Liver (tissue), 9 donors: ENCODE results near the gene SEL1L2. TPM values are rescaled to one million over a fixed set of nuclear protein-coding genes. Genes with fewer than 3 reads are reported as not detected.

Experiments used
- DNase-seq: peaks from one replicate; pipeline ENCODE4 v3.0.0-alpha.2; 2017; ENCODE audit warnings: low spot score
- H3K27ac ChIP-seq, 2 donors: one replicate each; pipeline ENCODE4 v1.7.0; 2013; ENCODE audit warnings: inconsistent platforms in 2 of 2, low read length in 2 of 2, control low read depth in 1 of 2, low read depth in 1 of 2, mild to moderate bottlenecking in 1 of 2
- H3K27me3 ChIP-seq, 4 donors: one replicate each; pipeline versions ENCODE4 v1.6.1 to v1.7.0; 2013; ENCODE audit warnings: low read length in 3 of 4, inconsistent platforms in 1 of 4, mild to moderate bottlenecking in 1 of 4, moderate library complexity in 1 of 4; ENCODE audit not compliant: control insufficient read depth in 4 of 4, insufficient read depth in 4 of 4
- H3K36me3 ChIP-seq, 4 donors: one replicate each; pipeline versions ENCODE4 v1.6.1 to v1.7.0; 2013; ENCODE audit warnings: low read length in 3 of 4, mild to moderate bottlenecking in 3 of 4, low read depth in 1 of 4, moderate library complexity in 1 of 4; ENCODE audit not compliant: control insufficient read depth in 4 of 4, insufficient read depth in 3 of 4
- H3K4me1 ChIP-seq, 4 donors: one replicate each; pipeline versions ENCODE4 v1.6.1 to v1.7.0; 2013; ENCODE audit warnings: low read length in 3 of 4, mild to moderate bottlenecking in 3 of 4, moderate library complexity in 1 of 4; ENCODE audit not compliant: control insufficient read depth in 4 of 4, insufficient read depth in 4 of 4
- H3K4me3 ChIP-seq, 3 donors: one replicate each; pipeline versions ENCODE4 v1.6.1 to v1.7.0; 2013; ENCODE audit warnings: low read length in 3 of 3, control low read depth in 1 of 3, low read depth in 1 of 3, mild to moderate bottlenecking in 1 of 3
- H3K9ac ChIP-seq, 2 donors: one replicate each; pipeline ENCODE4 v1.7.0; 2013; ENCODE audit warnings: low read length in 2 of 2, mild to moderate bottlenecking in 2 of 2, moderate library complexity in 2 of 2, control low read depth in 1 of 2, low read depth in 1 of 2
- H3K9me3 ChIP-seq, 4 donors: one replicate each; pipeline versions ENCODE4 v1.6.1 to v1.7.0; 2013; ENCODE audit warnings: low read length in 3 of 4; ENCODE audit not compliant: control insufficient read depth in 4 of 4
- CTCF ChIP-seq: fragments of 150-350 bp; IDR thresholded peaks from 2 replicates; pipeline ENCODE4 v1.5.1; 2017; ENCODE audit warnings: improper control_type of control experiment, low read depth, low read length; ENCODE audit not compliant: missing input control
- EGR1 ChIP-seq, 2 donors: IDR thresholded peaks; 2 replicates each; pipeline ENCODE4 v1.6.1; 2016 to 2018; ENCODE audit warnings: antibody characterized with exemption in 2 of 2, low read depth in 2 of 2
- HNF4A ChIP-seq, 2 donors: conservative IDR thresholded peaks; 2 replicates each; pipeline ENCODE4 v1.6.1; 2016; ENCODE audit warnings: antibody characterized with exemption in 2 of 2, mild to moderate bottlenecking in 2 of 2
- HNF4G ChIP-seq: IDR thresholded peaks from 2 replicates; pipeline ENCODE4 v1.6.1; 2016; ENCODE audit warnings: antibody characterized with exemption
- JUND ChIP-seq, 2 donors: IDR thresholded peaks; 2 replicates each; pipeline ENCODE4 v1.6.1; 2016; ENCODE audit warnings: antibody characterized with exemption in 2 of 2
- RAD21 ChIP-seq, 2 donors: IDR thresholded peaks; 2 replicates each; pipeline ENCODE4 v1.6.1; 2016; ENCODE audit warnings: antibody characterized with exemption in 2 of 2, mild to moderate bottlenecking in 2 of 2
- REST ChIP-seq: IDR thresholded peaks from 2 replicates; pipeline ENCODE4 v1.6.1; 2016; ENCODE audit warnings: antibody characterized with exemption, mild to moderate bottlenecking
- RXRA ChIP-seq, 2 donors: IDR thresholded peaks; 2 replicates each; pipeline ENCODE4 v1.6.1; 2017 to 2018; ENCODE audit warnings: antibody characterized with exemption in 2 of 2, mild to moderate bottlenecking in 1 of 2
- SP1 ChIP-seq: IDR thresholded peaks from 2 replicates; pipeline ENCODE4 v1.6.1; 2018; ENCODE audit warnings: antibody characterized with exemption, mild to moderate bottlenecking
- YY1 ChIP-seq: IDR thresholded peaks from 2 replicates; pipeline ENCODE4 v1.6.1; 2016; ENCODE audit warnings: antibody characterized with exemption, mild to moderate bottlenecking
- ZBTB33 ChIP-seq: IDR thresholded peaks from 2 replicates; pipeline ENCODE4 v1.6.1; 2016; ENCODE audit warnings: antibody characterized with exemption
- WGBS: extraction: QIAGEN DNeasy Blood & Tissue Kit; methylation state at CpG from one replicate; pipeline ENCODE4 v1.1.7; 2013; 5-methylcytosine and 5-hydroxymethylcytosine counted together
- polyA plus RNA-seq, 2 donors: library from polyadenylated mRNA; stranded (reverse) in 1 of 2; unstranded in 1 of 2; fragments of 200-250 nt in 1 of 2; fragments of >200 nt in 1 of 2; fragmentation: Nextera tagmentation in 1 of 2; extraction: Ambion mirVana in 1 of 2; gene quantifications; one replicate each; pipeline versions ENCODE4 v1.2.1 to v1.2.3, GENCODE V29; 2013 to 2015
- total RNA-seq, 2 donors: library from RNA; depleted of rRNA; stranded (reverse); fragments of >200 nt; gene quantifications; one replicate each; pipeline ENCODE4 v1.2.3, GENCODE V29; 2014
- TF ChIP-seq, protein P1 (sequence below): IDR thresholded peaks from 2 replicates; pipeline ENCODE4 v1.6.1; 2016; ENCODE audit warnings: antibody characterized with exemption
- TF ChIP-seq, protein P2 (sequence below): IDR thresholded peaks from 2 replicates; pipeline ENCODE4 v1.6.1; 2016; ENCODE audit warnings: antibody characterized with exemption
- donor health status: healthy.
- donor health status: healthy.
- donor health status: healthy.
- donor health status: healthy.
- donor health status: healthy.

Gene SEL1L2
- total and polyA plus RNA-seq, 4 donors, result not detected

- Histone ChIP-seq H3K4me3 (no peak overlapping the region), H3K36me3 (no peaks in the 10 kb centered on the region), H3K27me3 (no peaks in the 10 kb centered on the region), H3K27ac (no peak overlapping the region), H3K9me3 (no peaks in the 10 kb centered on the region), H3K9ac (no peak overlapping the region), H3K4me1 (peaks cover 0 to 5% (median 0%) of the 10 kb centered on the region in 4 donors)
- DNase-seq, result no peak
- WGBS, result 95% methylated on average over 7 of the region's 7 CpGs
- TF ChIP-seq YY1, result no peak
- no peak for TF ChIP-seq EGR1 (IDR thresholded peaks at IDR 0.05; ENCODE audit: low read depth in 2 of 2)
- TF ChIP-seq REST, result no peak
- TF ChIP-seq, protein P1, sequence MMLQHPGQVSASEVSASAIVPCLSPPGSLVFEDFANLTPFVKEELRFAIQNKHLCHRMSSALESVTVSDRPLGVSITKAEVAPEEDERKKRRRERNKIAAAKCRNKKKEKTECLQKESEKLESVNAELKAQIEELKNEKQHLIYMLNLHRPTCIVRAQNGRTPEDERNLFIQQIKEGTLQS, result no peak
- TF ChIP-seq HNF4G, result no peak
These were observed 132.5 kb downstream of the SEL1L2 start for GRCh38 chr20:13857961-13858360.

- Histone ChIP-seq H3K9me3 (no peaks in the 10 kb centered on the region), H3K4me3 (no peak overlapping the region), H3K36me3 (no peaks in the 10 kb centered on the region), H3K4me1 (peaks cover 0 to 5% (median 0%) of the 10 kb centered on the region in 4 donors), H3K9ac (no peak overlapping the region), H3K27me3 (no peaks in the 10 kb centered on the region), H3K27ac (no peak overlapping the region)
- 18% methylated on average over 3 of the region's 3 CpGs for WGBS
- no peak for DNase-seq
- peak; percentile 82 for TF ChIP-seq YY1
- TF ChIP-seq EGR1 (IDR thresholded peaks at IDR 0.05; ENCODE audit: low read depth in 2 of 2), result peak in 1 of 2 donors; percentile 74
- TF ChIP-seq, protein P1, result no peak
- TF ChIP-seq RXRA (IDR thresholded peaks at IDR 0.05), result peak; percentile 68 to 69
- TF ChIP-seq HNF4A (conservative IDR thresholded peaks at IDR 0.05), result peak; percentile 37 to 47
- peak in 1 of 2 donors; percentile 24 for TF ChIP-seq RAD21 (IDR thresholded peaks at IDR 0.05)
- TF ChIP-seq JUND (IDR thresholded peaks at IDR 0.05), result peak in 1 of 2 donors; percentile 7
- TF ChIP-seq ZBTB33, result no peak
- no peak for TF ChIP-seq CTCF
- TF ChIP-seq SP1, result peak; percentile 45
- TF ChIP-seq, protein P2, sequence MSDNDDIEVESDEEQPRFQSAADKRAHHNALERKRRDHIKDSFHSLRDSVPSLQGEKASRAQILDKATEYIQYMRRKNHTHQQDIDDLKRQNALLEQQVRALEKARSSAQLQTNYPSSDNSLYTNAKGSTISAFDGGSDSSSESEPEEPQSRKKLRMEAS, result peak; percentile 95
These were observed 133.1 kb downstream of the SEL1L2 start for GRCh38 chr20:13857304-13857703.
